Activated CD4-positive, alpha-beta T cell treated with anti-CD3 and anti-CD28 coated beads, Interleukin-2, amount 50 U/mL, for 24 hours (primary cell): ENCODE data around the gene SLC1A1.
"Not testable (repeated sequence)": the region's sequence is repeated elsewhere in the genome, so short reads cannot be mapped to it uniquely, and the experiment has no call there.

Experiments used
- DNase-seq, 2 donors: peaks; one replicate each; pipeline ENCODE4 v3.0.0-alpha.2; 2020; ENCODE audit warnings: low read depth in 1 of 2, low spot score in 1 of 2

Gene SLC1A1

DNA sequence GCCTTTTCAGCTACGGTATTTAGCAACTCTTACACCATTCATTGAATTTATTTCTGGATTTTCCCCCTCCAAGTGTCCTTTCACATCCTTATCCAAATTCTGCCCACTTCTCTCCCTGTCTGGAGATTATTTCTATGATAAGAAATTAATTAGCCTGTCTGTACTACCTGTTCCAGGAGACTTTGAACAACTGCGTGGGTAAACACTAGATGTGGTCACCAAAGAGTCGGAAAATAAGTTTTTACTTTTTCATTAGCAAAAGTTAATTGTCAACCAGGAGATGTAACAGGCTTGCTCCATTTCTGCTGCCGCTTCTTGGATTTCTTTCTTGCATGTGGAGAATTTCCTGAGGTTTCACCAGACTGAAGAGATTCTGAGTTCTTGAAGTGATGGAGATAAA is 14.0 kb downstream of the SLC1A1 start:
- no peak for DNase-seq

GRCh38 chr9:4506490-4506889 is 16.2 kb downstream of the SLC1A1 start:
- DNase-seq, result no peak

DNA sequence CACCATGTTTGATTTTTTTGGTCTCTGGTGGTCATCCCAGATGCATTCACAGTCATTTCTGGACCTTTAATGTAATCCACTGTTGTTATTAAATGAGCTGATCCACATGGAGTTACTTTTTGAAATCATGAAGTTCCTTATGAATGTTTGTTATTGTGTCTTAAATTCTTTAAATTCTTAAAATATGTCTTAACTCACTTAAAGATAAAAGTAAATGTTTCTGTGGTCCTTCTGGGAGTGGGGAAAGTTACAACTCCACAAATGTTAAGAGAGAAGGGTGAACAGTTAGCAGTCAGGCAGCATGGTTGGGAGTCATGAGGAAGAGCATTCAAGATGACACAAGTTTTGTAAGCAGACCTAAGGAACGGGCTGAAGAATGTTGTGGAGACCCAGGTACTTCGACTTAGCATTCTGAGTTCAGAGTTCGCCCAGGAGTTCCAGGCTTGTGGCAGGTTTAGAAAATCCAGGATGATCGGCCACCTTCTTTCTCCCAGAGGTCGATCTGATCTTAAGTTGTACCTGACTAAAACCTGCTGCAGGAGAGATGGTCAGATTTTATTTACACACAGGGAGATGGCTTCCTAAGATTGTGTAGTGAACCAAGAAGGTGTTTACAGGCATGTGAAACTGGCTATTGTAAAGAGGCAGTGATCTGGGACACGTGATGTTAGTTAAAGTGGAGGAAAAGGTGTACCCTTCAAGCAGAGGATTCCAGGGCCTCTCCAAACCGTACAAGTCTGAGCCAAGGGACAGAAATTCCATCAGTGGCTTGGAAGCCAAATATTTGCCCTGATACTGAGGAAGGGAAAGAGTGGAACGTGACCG is 17.2 kb downstream of the SLC1A1 start:
- no peak for DNase-seq

GRCh38 chr9:4508246-4508906 is 18.1 kb downstream of the SLC1A1 start:
- DNase-seq, result no peak

GRCh38 chr9:4508907-4509589 is 18.8 kb downstream of the SLC1A1 start:
- no peak for DNase-seq

DNA sequence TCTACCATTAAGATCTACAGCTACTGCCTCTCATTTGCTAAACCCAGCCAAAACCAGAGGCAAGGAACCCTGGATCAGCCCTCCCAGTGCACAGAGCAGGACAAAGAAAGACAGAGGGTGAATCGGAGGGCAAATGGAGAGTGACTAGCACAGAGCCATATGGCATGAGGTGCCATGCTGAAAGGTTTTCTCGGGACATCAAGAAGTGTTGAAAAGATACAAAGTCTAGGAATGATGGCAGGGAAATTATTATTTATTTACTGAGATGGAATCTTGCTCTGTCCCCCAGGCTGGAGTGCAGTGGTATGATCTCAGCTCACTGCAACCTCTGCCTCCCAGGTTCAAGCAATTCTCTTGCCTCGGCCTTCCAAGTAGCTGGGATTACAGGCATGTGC is 19.3 kb downstream of the SLC1A1 start:
- DNase-seq, result no peak

DNA sequence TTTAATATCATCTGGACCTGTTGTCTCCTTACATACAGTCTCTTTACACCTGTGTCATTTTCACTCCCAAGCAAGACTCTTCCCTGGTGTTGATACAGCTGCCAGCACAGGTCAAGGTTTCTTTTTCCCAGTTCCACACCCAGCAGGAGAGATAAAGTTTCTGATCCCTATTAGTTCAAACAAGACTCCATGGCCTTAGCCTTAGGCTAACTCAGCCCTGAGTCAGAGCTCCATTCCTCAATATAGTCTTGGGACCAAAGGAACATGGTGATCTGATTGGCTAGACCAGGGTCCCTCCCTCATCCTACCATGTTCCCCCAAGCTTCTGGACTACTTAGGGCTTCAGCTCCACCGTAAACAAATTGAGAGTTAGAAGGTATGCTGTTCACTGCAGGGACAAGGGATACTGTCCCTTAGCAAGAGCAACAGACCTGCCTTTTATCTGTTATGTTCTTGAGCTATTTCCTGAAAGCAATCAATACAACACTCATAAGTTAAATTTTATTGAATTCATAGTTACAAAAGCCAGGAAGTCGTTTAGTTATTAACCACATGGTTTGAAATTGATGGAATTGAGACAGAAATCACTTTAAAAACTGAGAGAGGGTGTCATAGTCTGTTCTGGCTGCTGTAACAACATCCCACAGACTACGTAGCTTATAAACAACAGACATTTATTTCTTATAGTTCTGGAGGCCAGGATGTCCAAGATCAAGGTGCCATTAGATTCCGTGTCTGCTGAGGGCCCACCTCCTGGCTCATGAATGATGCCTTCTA is 20.5 kb downstream of the SLC1A1 start:
- no peak for DNase-seq

DNA sequence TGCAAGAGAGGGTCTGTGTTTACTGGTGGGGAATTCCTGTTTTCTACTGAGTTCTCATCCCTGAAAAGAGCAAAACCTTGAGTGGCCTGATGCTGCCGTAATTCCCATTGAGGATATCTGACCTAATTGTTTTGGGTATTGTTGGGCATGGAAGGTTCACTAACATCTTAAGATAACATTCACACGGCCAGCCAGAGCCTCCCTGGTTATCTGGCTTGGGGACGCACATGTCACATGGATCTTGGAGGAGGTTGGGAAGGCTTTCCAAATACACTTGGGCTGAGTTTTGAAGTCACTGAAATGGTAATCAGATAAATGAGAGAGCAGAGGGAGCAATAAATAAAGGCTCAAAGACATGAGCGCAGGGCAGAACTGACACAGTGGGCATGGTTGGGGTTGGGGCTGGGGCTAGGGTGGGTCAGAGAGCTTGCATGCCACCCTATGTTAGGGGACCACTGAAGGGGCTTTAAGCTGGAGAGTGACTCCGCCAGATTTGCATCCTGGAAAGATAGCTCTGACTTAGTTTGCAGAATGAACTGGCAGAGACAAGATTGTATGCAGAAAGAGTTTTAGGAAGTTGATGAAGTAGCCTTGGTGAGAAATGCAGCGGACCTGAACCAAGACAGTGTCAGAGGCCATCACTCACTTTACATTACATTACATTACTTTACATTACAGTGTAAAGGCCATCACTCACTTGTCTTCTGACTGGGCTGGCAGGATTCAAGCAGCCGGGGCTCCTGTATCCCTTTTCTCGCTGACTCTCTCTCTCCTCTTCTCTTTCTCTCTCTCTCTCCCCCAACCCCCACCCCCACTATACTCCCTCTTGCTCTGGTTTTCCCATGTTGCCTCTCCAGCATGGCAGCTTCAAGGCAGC is 24.2 kb downstream of the SLC1A1 start:
- DNase-seq, result no peak

- no peak for DNase-seq
Measured at GRCh38 chr9:4515958-4516375, 25.7 kb downstream of the SLC1A1 start.

DNA sequence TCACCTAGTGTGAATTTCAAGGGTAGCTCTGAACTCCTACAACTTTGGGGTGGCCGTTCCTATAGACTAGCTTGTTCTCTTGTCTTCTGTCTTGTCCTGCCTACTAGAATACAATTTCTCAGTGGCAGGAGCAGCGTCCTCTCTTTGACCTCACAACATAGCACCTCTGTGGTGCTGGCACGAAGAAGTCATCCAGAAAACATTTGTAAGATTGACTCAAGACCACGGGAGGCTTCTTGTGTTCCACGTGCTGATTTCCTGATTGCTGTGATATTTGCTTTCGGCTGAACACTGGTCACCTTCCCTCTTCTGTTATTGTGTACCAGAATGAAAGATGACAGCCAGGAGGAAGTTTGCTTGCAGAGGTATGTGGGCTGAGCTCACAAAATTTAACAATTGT is 27.0 kb downstream of the SLC1A1 start:
- no peak for DNase-seq

DNA sequence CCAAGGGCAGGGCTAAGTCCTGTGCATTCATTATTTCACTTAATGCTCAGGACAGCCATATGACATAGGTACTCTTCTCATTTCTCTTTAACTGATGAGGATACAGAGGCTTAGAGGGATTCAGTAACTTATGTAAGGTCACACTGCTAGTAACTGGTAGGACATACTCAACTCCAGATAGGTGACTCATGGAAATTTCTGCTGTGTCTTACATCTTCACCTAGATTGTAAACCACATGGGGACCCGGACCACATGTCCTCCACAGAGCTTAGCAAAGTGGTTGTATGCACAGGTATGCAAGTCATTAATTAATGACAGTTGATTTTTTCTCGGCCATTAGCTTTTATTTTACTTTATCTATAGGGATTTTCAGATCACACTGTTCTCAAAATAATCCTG is 29.3 kb downstream of the SLC1A1 start:
- DNase-seq, result no peak

DNA sequence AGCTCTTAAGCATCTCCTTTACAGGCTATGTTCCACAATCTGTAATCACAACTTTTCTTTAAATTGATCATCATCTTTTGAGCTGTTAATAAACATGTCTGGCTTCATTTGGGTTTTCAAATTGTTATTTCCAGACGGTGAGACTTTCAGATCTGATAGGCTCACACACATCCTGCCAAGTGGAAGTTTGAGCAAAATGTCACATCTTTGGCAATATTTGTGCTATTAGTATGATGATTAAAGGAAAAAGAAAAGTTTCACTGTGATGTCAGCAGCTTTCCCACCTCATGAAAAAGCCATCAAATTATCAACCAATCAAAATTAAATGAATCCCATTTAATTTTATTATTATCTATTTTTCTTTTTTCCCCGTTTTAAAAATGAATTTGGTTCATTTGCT is 29.8 kb downstream of the SLC1A1 start:
- DNase-seq, result no peak

GRCh38 chr9:4530375-4530774 is 40.1 kb downstream of the SLC1A1 start:
- DNase-seq, result no peak

- not testable (repeated sequence) for DNase-seq
Measured at GRCh38 chr9:4530831-4531230, 40.6 kb downstream of the SLC1A1 start.

DNA sequence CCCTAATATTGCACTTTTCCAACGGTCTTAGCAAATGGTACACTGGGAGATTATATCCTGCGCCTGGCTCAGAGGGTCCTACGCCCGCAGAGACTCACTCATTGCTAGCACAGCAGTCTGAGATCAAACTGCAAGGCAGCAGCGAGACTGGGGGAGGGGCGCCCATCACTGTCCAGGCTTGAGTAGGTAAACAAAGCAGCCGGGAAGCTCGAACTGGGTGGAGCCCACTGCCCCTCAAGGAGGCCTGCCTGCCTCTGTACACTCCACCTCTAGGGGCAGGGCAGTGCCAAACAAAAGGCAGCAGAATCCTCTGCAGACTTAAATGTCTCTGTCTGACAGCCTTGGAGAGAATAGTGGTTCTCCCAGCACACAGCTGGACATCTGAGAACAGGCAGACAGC is 41.1 kb downstream of the SLC1A1 start:
- DNase-seq, result not testable (repeated sequence)

GRCh38 chr9:4533881-4534280 is 43.6 kb downstream of the SLC1A1 start:
- not testable (repeated sequence) for DNase-seq

DNA sequence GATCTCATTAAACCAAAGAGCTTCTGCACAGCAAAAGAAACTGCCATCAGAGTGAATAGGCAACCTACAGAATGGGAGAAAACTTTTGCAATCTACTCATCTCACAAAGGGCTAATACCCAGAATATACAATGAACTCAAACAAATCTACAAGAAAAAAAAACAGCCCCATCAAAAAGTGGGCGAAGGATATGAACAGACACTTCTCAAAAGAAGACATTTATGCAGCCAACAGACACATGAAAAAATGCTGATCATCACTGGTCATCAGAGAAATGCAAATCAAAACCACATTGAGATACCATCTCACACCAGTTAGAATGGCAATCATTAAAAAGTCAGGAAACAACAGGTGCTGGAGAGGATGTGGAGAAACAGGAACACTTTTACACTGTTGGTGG is 45.9 kb downstream of the SLC1A1 start:
- DNase-seq, result not testable (repeated sequence)

GRCh38 chr9:4537581-4537980 is 47.3 kb downstream of the SLC1A1 start:
- DNase-seq, result no peak

GRCh38 chr9:4538107-4538506 is 47.8 kb downstream of the SLC1A1 start:
- DNase-seq, result no peak

GRCh38 chr9:4538621-4539020 is 48.4 kb downstream of the SLC1A1 start:
- no peak for DNase-seq
